ENCODE data around the gene SLC7A6OS.

Gene SLC7A6OS

GRCh38 chr16:68264128-68265077 lies 46.3 kb downstream of the SLC7A6OS start, which contains the start of gene SLC7A6 (continued):
- no peak for TF ChIP-seq PBX3 (CRISPR knock-in tag; IDR thresholded peaks at IDR 0.05)
- TF ChIP-seq, protein P1, sequence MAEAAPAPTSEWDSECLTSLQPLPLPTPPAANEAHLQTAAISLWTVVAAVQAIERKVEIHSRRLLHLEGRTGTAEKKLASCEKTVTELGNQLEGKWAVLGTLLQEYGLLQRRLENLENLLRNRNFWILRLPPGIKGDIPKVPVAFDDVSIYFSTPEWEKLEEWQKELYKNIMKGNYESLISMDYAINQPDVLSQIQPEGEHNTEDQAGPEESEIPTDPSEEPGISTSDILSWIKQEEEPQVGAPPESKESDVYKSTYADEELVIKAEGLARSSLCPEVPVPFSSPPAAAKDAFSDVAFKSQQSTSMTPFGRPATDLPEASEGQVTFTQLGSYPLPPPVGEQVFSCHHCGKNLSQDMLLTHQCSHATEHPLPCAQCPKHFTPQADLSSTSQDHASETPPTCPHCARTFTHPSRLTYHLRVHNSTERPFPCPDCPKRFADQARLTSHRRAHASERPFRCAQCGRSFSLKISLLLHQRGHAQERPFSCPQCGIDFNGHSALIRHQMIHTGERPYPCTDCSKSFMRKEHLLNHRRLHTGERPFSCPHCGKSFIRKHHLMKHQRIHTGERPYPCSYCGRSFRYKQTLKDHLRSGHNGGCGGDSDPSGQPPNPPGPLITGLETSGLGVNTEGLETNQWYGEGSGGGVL (tag by site-specific recombination; IDR thresholded peaks at IDR 0.05): 0 out of 2 replicates have a peak, but pooled peaks have one; percentile 19
- no peak for TF ChIP-seq ZNF707 (tag by site-specific recombination; IDR thresholded peaks at IDR 0.05)
- no peak for TF ChIP-seq ZNF423 (tag by site-specific recombination; IDR thresholded peaks at IDR 0.05)
- TF ChIP-seq, protein P2, sequence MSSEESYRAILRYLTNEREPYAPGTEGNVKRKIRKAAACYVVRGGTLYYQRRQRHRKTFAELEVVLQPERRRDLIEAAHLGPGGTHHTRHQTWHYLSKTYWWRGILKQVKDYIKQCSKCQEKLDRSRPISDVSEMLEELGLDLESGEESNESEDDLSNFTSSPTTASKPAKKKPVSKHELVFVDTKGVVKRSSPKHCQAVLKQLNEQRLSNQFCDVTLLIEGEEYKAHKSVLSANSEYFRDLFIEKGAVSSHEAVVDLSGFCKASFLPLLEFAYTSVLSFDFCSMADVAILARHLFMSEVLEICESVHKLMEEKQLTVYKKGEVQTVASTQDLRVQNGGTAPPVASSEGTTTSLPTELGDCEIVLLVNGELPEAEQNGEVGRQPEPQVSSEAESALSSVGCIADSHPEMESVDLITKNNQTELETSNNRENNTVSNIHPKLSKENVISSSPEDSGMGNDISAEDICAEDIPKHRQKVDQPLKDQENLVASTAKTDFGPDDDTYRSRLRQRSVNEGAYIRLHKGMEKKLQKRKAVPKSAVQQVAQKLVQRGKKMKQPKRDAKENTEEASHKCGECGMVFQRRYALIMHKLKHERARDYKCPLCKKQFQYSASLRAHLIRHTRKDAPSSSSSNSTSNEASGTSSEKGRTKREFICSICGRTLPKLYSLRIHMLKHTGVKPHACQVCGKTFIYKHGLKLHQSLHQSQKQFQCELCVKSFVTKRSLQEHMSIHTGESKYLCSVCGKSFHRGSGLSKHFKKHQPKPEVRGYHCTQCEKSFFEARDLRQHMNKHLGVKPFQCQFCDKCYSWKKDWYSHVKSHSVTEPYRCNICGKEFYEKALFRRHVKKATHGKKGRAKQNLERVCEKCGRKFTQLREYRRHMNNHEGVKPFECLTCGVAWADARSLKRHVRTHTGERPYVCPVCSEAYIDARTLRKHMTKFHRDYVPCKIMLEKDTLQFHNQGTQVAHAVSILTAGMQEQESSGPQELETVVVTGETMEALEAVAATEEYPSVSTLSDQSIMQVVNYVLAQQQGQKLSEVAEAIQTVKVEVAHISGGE (tag by site-specific recombination; conservative IDR thresholded peaks at IDR 0.05; ENCODE audit: low read depth): peak; percentile 63; the same call in 1 of the 2 replicates
- no peak for TF ChIP-seq HIC1 (tag by site-specific recombination; IDR thresholded peaks at IDR 0.05)
- TF ChIP-seq PRDM10 (tag by site-specific recombination; IDR thresholded peaks at IDR 0.05): peak; percentile 91
- TF ChIP-seq SCRT1 (tag by site-specific recombination; IDR thresholded peaks at IDR 0.05; ENCODE audit: borderline replicate concordance): no peak

DNA sequence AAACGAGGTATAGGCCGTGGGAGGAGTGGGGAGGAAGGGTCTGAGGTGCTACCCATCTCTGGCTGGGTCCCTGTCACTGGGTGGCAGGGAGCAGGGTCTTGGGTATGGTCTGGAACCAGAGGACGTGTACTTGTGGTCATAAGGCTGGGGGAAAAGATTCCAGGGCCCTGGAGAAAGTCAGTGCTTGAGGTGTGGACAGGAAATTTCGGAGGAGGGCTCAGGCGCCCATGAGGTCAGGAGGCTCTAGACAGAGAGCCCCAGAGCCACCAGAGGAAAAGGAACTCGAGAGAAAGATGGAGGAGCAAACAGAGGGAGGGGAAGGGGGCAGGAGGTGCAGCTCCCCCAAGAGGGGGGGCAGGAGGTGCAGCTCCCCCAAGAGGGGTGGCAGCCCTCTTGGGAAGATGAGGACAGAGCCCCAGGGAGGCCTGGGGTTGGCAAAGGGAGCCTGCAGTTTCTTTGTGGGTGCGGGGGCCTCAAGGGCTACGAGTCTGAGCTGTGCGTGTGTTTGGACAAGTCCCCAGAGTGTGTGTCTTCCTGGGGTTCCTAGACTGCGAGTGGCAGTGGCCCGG lies 47.1 kb downstream of the SLC7A6OS start:
- ChIA-PET POLR2A (interaction anchor here (0.9 to 4.5 kb wide), 10 partner anchors 9 to 179 kb away, joined by 3 to 40 read pairs (median 6); partner anchors contain the start of genes NFATC3, PLA2G15, PRMT7 and SLC7A6OS), CTCF (interaction anchor here (0.5 to 8.2 kb wide), 26 partner anchors 9 to 1247 kb away, joined by 3 to 151 read pairs (median 5); partner anchors contain the start of genes NFATC3, PLA2G15, PRMT7 and SLC7A6OS)
- Histone ChIP-seq H3K36me3 (ENCODE audit: control insufficient read depth in 2 of 2, insufficient read depth in 1 of 2, low read length in 2 of 2) (peaks cover 0 to 17% of the 10 kb centered on the region in 2 experiments; a peak in 2 of 3 replicates), H3K9me3 (ENCODE audit: control insufficient read depth, insufficient read depth, low read depth, low read length) (no peaks in the 10 kb centered on the region), H3K4me1 (ENCODE audit: control insufficient read depth, insufficient read depth, low read length) (peaks cover 14% of the 10 kb centered on the region), H3K4me3 (ENCODE audit: low read depth, low read length) (peak overlapping the region; percentile 78), H3K27ac (ENCODE audit: extremely low read depth, low read depth, low read length) (peak overlapping the region; percentile 87; the same call in 1 of the 2 replicates)
- TF ChIP-seq ZNF280D (tag by site-specific recombination; IDR thresholded peaks at IDR 0.05): no peak
- TF ChIP-seq MZF1 (tag by site-specific recombination; IDR thresholded peaks at IDR 0.05; ENCODE audit: borderline replicate concordance): no peak
- TF ChIP-seq KLF16 (tag by site-specific recombination; IDR thresholded peaks at IDR 0.05): no peak
- no peak for TF ChIP-seq ZNF677 (tag by site-specific recombination; IDR thresholded peaks at IDR 0.05)
- no peak for TF ChIP-seq ZNF768 (tag by site-specific recombination; IDR thresholded peaks at IDR 0.05)
- no peak for TF ChIP-seq TCF7L2 (IDR thresholded peaks at IDR 0.05; ENCODE audit: borderline replicate concordance, low read depth, low read length)

All from HEK293 (cell line).